H1 (cell line): Measurements from ENCODE around the gene ADNP2. TPM values are rescaled to one million over a fixed set of nuclear protein-coding genes. Genes with fewer than 3 reads are reported as not detected.

Source experiments
- CTCF ChIA-PET: fragments of 300-600 bp; sonication (Branson Sonifier 250); formaldehyde crosslinking; loops from one replicate; lab custom pipeline; 2021; ENCODE audit not compliant: partially characterized antibody; lab: Charles Lee
- POLR2A ChIA-PET: fragments of 300-600 bp; sonication (Branson Sonifier 250); formaldehyde crosslinking; loops from one replicate; lab custom pipeline; 2021; ENCODE audit warnings: inconsistent platforms; ENCODE audit not compliant: partially characterized antibody; lab: Charles Lee
- DNase-seq, 2 experiments: peaks; one replicate each; pipeline versions ENCODE4 v3.0.0 to v3.0.0-alpha.2; 2010 to 2022; ENCODE audit warnings: low spot score in 2 of 2, low read depth in 1 of 2, mixed read lengths in 1 of 2
- FAIRE-seq: peaks from 2 replicates; lab custom pipeline; 2011; peaks lifted over from hg19 to GRCh38; lab: Jason Lieb, UNC
- H2AFZ ChIP-seq: 2 replicates; pipeline ENCODE4 v1.8.1; 2012; ENCODE audit warnings: low read length, inconsistent platforms
- H2AK5ac ChIP-seq: 2 replicates; pipeline ENCODE4 v1.6.1; 2013; ENCODE audit warnings: low read depth, low read length
- H2BK120ac ChIP-seq: replicated peaks from 2 replicates; pipeline ENCODE3; 2013; ENCODE audit warnings: low read depth, low read length, inconsistent platforms
- H2BK12ac ChIP-seq: 2 replicates; pipeline ENCODE4 v1.6.1; 2013; ENCODE audit warnings: low read depth, low read length
- H2BK15ac ChIP-seq: 2 replicates; pipeline ENCODE4 v1.6.1; 2013; ENCODE audit warnings: low read length
- H2BK20ac ChIP-seq: 2 replicates; pipeline ENCODE4 v1.6.1; 2013; ENCODE audit warnings: low read length
- H2BK5ac ChIP-seq: 2 replicates; pipeline ENCODE4 v1.6.1; 2013; ENCODE audit warnings: low read depth, low read length
- H3K14ac ChIP-seq: 2 replicates; pipeline ENCODE4 v1.6.1; 2013; ENCODE audit warnings: inconsistent platforms; ENCODE audit not compliant: insufficient read length
- H3K18ac ChIP-seq: 2 replicates; pipeline ENCODE4 v1.6.1; 2013; ENCODE audit warnings: low read length; ENCODE audit errors: extremely low read depth
- H3K23ac ChIP-seq: 2 replicates; pipeline ENCODE4 v1.6.1; 2013; ENCODE audit warnings: inconsistent platforms; ENCODE audit not compliant: insufficient read length
- H3K23me2 ChIP-seq: 2 replicates; pipeline ENCODE4 v1.6.1; 2013; ENCODE audit warnings: low read depth, low read length
- H3K27ac ChIP-seq: 2 replicates; pipeline ENCODE4 v1.6.1; 2011; ENCODE audit warnings: low read depth, low read length, inconsistent platforms
- H3K27me3 ChIP-seq, 4 experiments: replicated peaks in 1 of 4; 1 replicate in 1 of 4; 2 replicates in 3 of 4; pipeline versions ENCODE4 v1.6.1 to v1.8.1; 2011 to 2013; ENCODE audit warnings: low read length in 3 of 4, mild to moderate bottlenecking in 3 of 4, inconsistent platforms in 2 of 4, mixed read lengths in 2 of 4, moderate library complexity in 1 of 4; ENCODE audit not compliant: control insufficient read depth in 3 of 4, insufficient read depth in 3 of 4; ENCODE audit errors: extremely low read depth in 1 of 4
- H3K36me3 ChIP-seq, 4 experiments: 2 replicates each; pipeline versions ENCODE4 v1.6.1 to v1.8.1; 2011 to 2013; ENCODE audit warnings: mild to moderate bottlenecking in 4 of 4, low read length in 3 of 4, moderate library complexity in 2 of 4, control low read depth in 1 of 4, inconsistent platforms in 1 of 4; ENCODE audit not compliant: insufficient read depth in 4 of 4, control insufficient read depth in 2 of 4
- H3K4ac ChIP-seq: replicated peaks from 2 replicates; pipeline ENCODE3; 2013; ENCODE audit warnings: low read length, low read depth, mixed read lengths, inconsistent platforms; ENCODE audit not compliant: insufficient read length
- H3K4me1 ChIP-seq, 4 experiments: replicated peaks in 1 of 4; 1 replicate in 1 of 4; 2 replicates in 3 of 4; pipeline versions ENCODE4 v1.6.1 to v1.8.1; 2011 to 2013; ENCODE audit warnings: low read length in 3 of 4, inconsistent platforms in 2 of 4, mixed read lengths in 1 of 4; ENCODE audit not compliant: insufficient read depth in 4 of 4, control insufficient read depth in 3 of 4
- H3K4me2 ChIP-seq, 2 experiments: 2 replicates each; pipeline versions ENCODE4 v1.6.1 to v1.8.1; 2011 to 2013; ENCODE audit warnings: low read depth in 2 of 2, low read length in 2 of 2, control low read depth in 1 of 2, inconsistent platforms in 1 of 2, mild to moderate bottlenecking in 1 of 2; ENCODE audit not compliant: insufficient read depth in 1 of 2
- H3K4me3 ChIP-seq, 4 experiments: fragments of 200-600, 300-600 bp in 1 of 4; sonication (generic), shearing (Covaris generic), sonication (Bioruptor Twin) in 1 of 4; 2 replicates each; pipeline versions ENCODE4 v1.5.1 to v1.8.1; 2011 to 2016; ENCODE audit warnings: low read length in 4 of 4, low read depth in 3 of 4, control low read depth in 2 of 4, inconsistent platforms in 2 of 4, mild to moderate bottlenecking in 2 of 4, mixed read lengths in 1 of 4, moderate library complexity in 1 of 4; ENCODE audit not compliant: insufficient read depth in 2 of 4; ENCODE audit errors: extremely low read depth in 1 of 4
- H3K56ac ChIP-seq: replicated peaks from 2 replicates; pipeline ENCODE3; 2013; ENCODE audit warnings: low read depth, mild to moderate bottlenecking, mixed read lengths, low read length, inconsistent platforms; ENCODE audit not compliant: insufficient read length
- H3K79me1 ChIP-seq: 2 replicates; pipeline ENCODE4 v1.6.1; 2013; ENCODE audit warnings: low read depth, low read length, control low read depth
- H3K79me2 ChIP-seq, 2 experiments: 2 replicates each; pipeline versions ENCODE4 v1.6.1 to v1.8.1; 2012 to 2013; ENCODE audit warnings: low read length in 2 of 2, mild to moderate bottlenecking in 2 of 2, inconsistent platforms in 1 of 2; ENCODE audit not compliant: insufficient read depth in 2 of 2, control insufficient read depth in 1 of 2
- H3K9ac ChIP-seq, 4 experiments: replicated peaks in 1 of 4; 1 replicate in 1 of 4; 2 replicates in 3 of 4; pipeline versions ENCODE4 v1.6.1 to v1.8.1; 2011 to 2013; ENCODE audit warnings: low read depth in 3 of 4, low read length in 3 of 4, control low read depth in 2 of 4, mild to moderate bottlenecking in 2 of 4, moderate library complexity in 2 of 4, inconsistent platforms in 1 of 4; ENCODE audit errors: extremely low read depth in 1 of 4
- H3K9me3 ChIP-seq, 2 experiments: 2 replicates each; pipeline versions ENCODE4 v1.6.1 to v1.8.1; 2012 to 2013; ENCODE audit warnings: mild to moderate bottlenecking in 2 of 2, moderate library complexity in 2 of 2, control low read depth in 1 of 2, inconsistent platforms in 1 of 2, low read depth in 1 of 2, low read length in 1 of 2, mixed read lengths in 1 of 2; ENCODE audit not compliant: insufficient read depth in 2 of 2
- H4K20me1 ChIP-seq, 2 experiments: replicated peaks in 1 of 2; 2 replicates each; pipeline versions ENCODE3 to v1.8.1; 2011 to 2013; ENCODE audit warnings: inconsistent platforms in 2 of 2, low read length in 2 of 2, mild to moderate bottlenecking in 1 of 2; ENCODE audit not compliant: insufficient read depth in 2 of 2, control insufficient read depth in 1 of 2
- H4K5ac ChIP-seq: 2 replicates; pipeline ENCODE4 v1.6.1; 2013; ENCODE audit warnings: low read length, low read depth, mixed read lengths, inconsistent platforms; ENCODE audit not compliant: insufficient read length
- H4K8ac ChIP-seq: 2 replicates; pipeline ENCODE4 v1.8.0; 2013; ENCODE audit warnings: mild to moderate bottlenecking, moderate library complexity, low read length, inconsistent platforms; ENCODE audit not compliant: insufficient read depth; ENCODE audit errors: extremely low read depth
- H4K91ac ChIP-seq: replicated peaks from 2 replicates; pipeline ENCODE3; 2013; ENCODE audit warnings: low read length, mixed read lengths, inconsistent platforms; ENCODE audit not compliant: insufficient read length
- BACH1 ChIP-seq: IDR thresholded peaks from 2 replicates; pipeline ENCODE4 v1.6.1; 2012; ENCODE audit warnings: low read length, improper control_type of control experiment
- CHD2 ChIP-seq: IDR thresholded peaks from 2 replicates; pipeline ENCODE4 v1.6.1; 2012; ENCODE audit warnings: low read length, improper control_type of control experiment
- CREB1 ChIP-seq: IDR thresholded peaks from 2 replicates; pipeline ENCODE4 v1.6.1; 2012; ENCODE audit warnings: inconsistent platforms
- E2F6 ChIP-seq: IDR thresholded peaks from 2 replicates; pipeline ENCODE4 v1.6.1; 2012; ENCODE audit warnings: inconsistent platforms
- FOSL1 ChIP-seq: IDR thresholded peaks from 2 replicates; pipeline ENCODE4 v1.6.1; 2011; ENCODE audit warnings: mild to moderate bottlenecking, low read depth, low read length, moderate library complexity; ENCODE audit not compliant: insufficient read depth
- PHF8 ChIP-seq: fragments of 200-600 bp; sonication (generic); conservative IDR thresholded peaks from 2 replicates; pipeline ENCODE4 v1.7.1; 2012; ENCODE audit warnings: low read depth, mild to moderate bottlenecking, inconsistent platforms, low read length, moderate library complexity
- SIN3A ChIP-seq, 2 experiments: IDR thresholded peaks in 1 of 2; conservative IDR thresholded peaks in 1 of 2; 2 replicates each; pipeline ENCODE4 v1.6.1; 2011 to 2012; ENCODE audit warnings: low read length in 2 of 2, improper control_type of control experiment in 1 of 2, low read depth in 1 of 2, mild to moderate bottlenecking in 1 of 2
- TAF7 ChIP-seq: optimal IDR thresholded peaks from 2 replicates; pipeline ENCODE3; 2011; ENCODE audit warnings: low read depth, mild to moderate bottlenecking, inconsistent platforms, low read length, moderate library complexity, borderline replicate concordance
- USF2 ChIP-seq: IDR thresholded peaks from 2 replicates; pipeline ENCODE4 v1.6.1; 2011; ENCODE audit warnings: low read length, improper control_type of control experiment
- polyA plus RNA-seq, 7 experiments: library from polyadenylated mRNA; depleted of rRNA in 3 of 7; stranded (reverse) in 5 of 7; unstranded in 2 of 7; fragments of >200 nt in 5 of 7; fragments of 200-250 nt in 2 of 7; gene quantifications; 1 replicate in 5 of 7; 2 replicates in 1 of 7; 4 replicates in 1 of 7; pipeline versions ENCODE4 v1.2.1 to v1.2.3, GENCODE V29; 2011 to 2013; ENCODE audit warnings: missing spikeins in 2 of 7, mixed read lengths in 2 of 7
- total RNA-seq: library from RNA; stranded (reverse); fragmentation: NEBNext Ultra II Directional; extraction: Animal tissue kit (Norgen Biotek cat#: 25700); gene quantifications from 2 replicates; pipeline ENCODE4 v1.2.1, GENCODE V29; 2021

Gene ADNP2
- total and polyA plus RNA-seq, 2 of the 8 experiments (the other 6 are each of a cell fraction or from before 2014, with no cell fraction given) = 25.1 to 61.6 TPM

- DNase-seq (no peak), FAIRE-seq (no peak)
- H3K4ac ChIP-seq = no peak overlapping the region
- no peak overlapping the region for H4K8ac ChIP-seq
- no peaks in the 10 kb centered on the region for H3K36me3 ChIP-seq
- H3K27ac ChIP-seq = no peak overlapping the region
- no peak overlapping the region for H3K4me2 ChIP-seq
- no peaks in the 10 kb centered on the region for H3K79me1 ChIP-seq
- H4K91ac ChIP-seq = no peak overlapping the region
- no peaks in the 10 kb centered on the region for H4K20me1 ChIP-seq
- no peaks in the 10 kb centered on the region for H3K4me1 ChIP-seq
- no peak overlapping the region for H3K23ac ChIP-seq
- H3K4me3 ChIP-seq = no peak overlapping the region
- peaks cover 7 to 25% of the 10 kb centered on the region in 2 experiments; a peak in 3 of 4 replicates for H3K9me3 ChIP-seq
- H3K18ac ChIP-seq = no peak overlapping the region
- H3K79me2 ChIP-seq = no peaks in the 10 kb centered on the region
- H2AFZ ChIP-seq = no peak overlapping the region
- H3K27me3 ChIP-seq = no peaks in the 10 kb centered on the region; a peak in 1 of 7 replicates
- H2AK5ac ChIP-seq = no peak overlapping the region
- no peak overlapping the region for H3K56ac ChIP-seq
- POLR2A ChIA-PET = interaction anchor here (1.1 kb wide), 1 partner anchor 17 kb away, joined by 3 read pairs; no protein-coding TSS in a partner anchor
- H2BK5ac ChIP-seq = no peak overlapping the region
- no peak overlapping the region for H2BK12ac ChIP-seq
- no peak overlapping the region for H2BK120ac ChIP-seq
- CTCF ChIA-PET = interaction anchor here (1.5 kb wide), 1 partner anchor 23 kb away, joined by 4 read pairs; no protein-coding TSS in a partner anchor
- H4K5ac ChIP-seq = no peak overlapping the region
- no peak overlapping the region for H3K9ac ChIP-seq
- no peak overlapping the region for H3K14ac ChIP-seq
- no peaks in the 10 kb centered on the region for H3K23me2 ChIP-seq
- H2BK15ac ChIP-seq = no peak overlapping the region
- H2BK20ac ChIP-seq = no peak overlapping the region
- TF ChIP-seq SIN3A (conservative IDR thresholded peaks at IDR 0.05 in 1 of 2, IDR thresholded peaks at IDR 0.05 in 1 of 2; ENCODE audit: low read depth in 1 of 2, low read length in 2 of 2) (no peak), BACH1 (no peak), PHF8 (no peak), USF2 (no peak), TAF7 (no peak), E2F6 (no peak), FOSL1 (no peak), CHD2 (no peak), CREB1 (no peak)
Observed at GRCh38 chr18:80088823-80089222, 20.2 kb upstream of the ADNP2 start.
